PFSK-1 (cell line): ENCODE measurements around the gene UNCX.

Source experiments
- FOXP2 ChIP-seq: optimal IDR thresholded peaks from 2 replicates; pipeline ENCODE3; 2011; ENCODE audit warnings: borderline replicate concordance, control low read depth, inconsistent platforms; ENCODE audit not compliant: insufficient read depth; ENCODE audit errors: extremely low read length, extremely low read depth
- POLR2AphosphoS5 ChIP-seq: IDR thresholded peaks from 2 replicates; pipeline ENCODE4 v1.6.1; 2012; ENCODE audit warnings: low read depth, mild to moderate bottlenecking, control low read depth, low read length, moderate library complexity
- REST ChIP-seq, 2 experiments: IDR thresholded peaks; 2 replicates each; pipeline versions ENCODE4 v1.6.1 to v1.8.0; 2011 to 2012; ENCODE audit warnings: low read depth in 2 of 2, low read length in 2 of 2, control low read depth in 1 of 2, inconsistent platforms in 1 of 2, mild to moderate bottlenecking in 1 of 2, moderate library complexity in 1 of 2; ENCODE audit not compliant: insufficient read depth in 1 of 2
- SIN3A ChIP-seq: IDR thresholded peaks from 2 replicates; pipeline ENCODE4 v1.6.1; 2012; ENCODE audit warnings: mild to moderate bottlenecking, low read length, moderate library complexity, borderline replicate concordance; ENCODE audit not compliant: insufficient read depth
- TAF1 ChIP-seq: IDR thresholded peaks from 2 replicates; pipeline ENCODE4 v1.6.1; 2012; ENCODE audit warnings: low read length, control low read depth, borderline replicate concordance; ENCODE audit not compliant: insufficient read depth

Gene UNCX

DNA sequence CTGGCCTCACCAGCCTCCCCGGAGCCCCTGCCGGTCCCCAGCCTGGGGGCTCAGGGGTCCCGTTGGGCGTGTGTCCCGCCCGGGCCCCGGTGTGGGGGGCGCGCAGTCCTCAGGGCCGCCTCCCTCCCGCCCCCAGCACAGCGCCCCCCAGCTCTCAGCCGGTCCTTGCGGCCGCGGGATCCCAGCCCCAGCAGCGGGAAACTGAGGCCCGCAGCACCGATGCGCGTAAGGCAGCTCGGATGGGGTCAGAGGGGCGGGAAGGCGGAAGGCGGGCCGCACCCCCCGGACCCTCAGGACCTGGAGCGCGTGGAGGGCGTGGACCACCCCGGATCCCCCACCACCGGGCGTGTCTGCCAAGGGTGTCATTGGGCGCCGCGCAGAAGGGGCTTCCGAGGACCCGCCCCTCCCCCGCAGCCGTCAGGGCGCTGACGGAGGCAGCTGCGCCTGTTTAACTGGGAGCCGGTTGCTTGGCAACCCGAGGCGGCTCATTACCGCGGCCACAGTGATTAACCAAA, 14.9 kb downstream of the UNCX start:
- TF ChIP-seq POLR2AphosphoS5 = no peak
- no peak for TF ChIP-seq TAF1
- no peak for TF ChIP-seq REST (IDR thresholded peaks at IDR 0.05; ENCODE audit: insufficient read depth in 1 of 2, low read depth in 2 of 2, low read length in 2 of 2)
- TF ChIP-seq FOXP2 = no peak
- TF ChIP-seq SIN3A = no peak

GRCh38 chr7:1248143-1248915, 15.7 kb downstream of the UNCX start:
- TF ChIP-seq POLR2AphosphoS5 (no peak), REST (IDR thresholded peaks at IDR 0.05; ENCODE audit: insufficient read depth in 1 of 2, low read depth in 2 of 2, low read length in 2 of 2) (no peak), SIN3A (no peak), FOXP2 (no peak), TAF1 (no peak)

DNA sequence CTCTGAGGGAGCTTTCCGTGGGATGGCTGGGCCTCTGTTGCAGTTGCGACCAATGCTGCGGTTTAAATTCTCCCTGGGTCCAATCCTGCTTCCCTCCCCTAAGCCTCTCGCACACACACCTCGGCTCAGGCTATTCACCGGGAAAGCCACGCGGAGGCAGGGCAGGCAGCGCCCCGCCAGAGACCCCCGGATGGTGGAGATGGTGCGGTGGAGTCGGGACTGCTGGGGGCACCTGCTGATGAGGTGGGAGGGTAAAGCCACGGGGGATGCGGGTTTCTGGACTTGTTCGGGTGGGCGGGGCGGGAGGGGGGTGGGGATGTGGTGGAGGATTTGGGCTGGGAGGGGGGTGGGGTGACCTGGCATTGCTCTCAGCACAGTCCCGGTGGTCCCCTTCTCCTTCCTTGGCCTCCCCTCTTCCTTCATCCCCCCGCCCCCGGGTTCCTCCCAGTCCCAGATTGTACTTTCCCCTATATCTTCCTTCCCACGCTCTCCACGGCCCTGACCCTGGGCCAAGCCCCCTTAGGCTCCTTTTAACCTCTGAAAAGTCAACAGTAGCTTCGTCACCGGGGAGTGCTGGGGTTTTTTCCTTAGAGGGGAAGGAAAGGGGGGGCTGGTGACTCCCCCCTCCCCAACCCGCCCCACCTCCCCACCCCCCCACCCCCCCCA, 16.4 kb downstream of the UNCX start:
- TF ChIP-seq REST (IDR thresholded peaks at IDR 0.05; ENCODE audit: insufficient read depth in 1 of 2, low read depth in 2 of 2, low read length in 2 of 2) = no peak
- no peak for TF ChIP-seq TAF1
- no peak for TF ChIP-seq FOXP2
- TF ChIP-seq SIN3A = no peak
- no peak for TF ChIP-seq POLR2AphosphoS5

DNA sequence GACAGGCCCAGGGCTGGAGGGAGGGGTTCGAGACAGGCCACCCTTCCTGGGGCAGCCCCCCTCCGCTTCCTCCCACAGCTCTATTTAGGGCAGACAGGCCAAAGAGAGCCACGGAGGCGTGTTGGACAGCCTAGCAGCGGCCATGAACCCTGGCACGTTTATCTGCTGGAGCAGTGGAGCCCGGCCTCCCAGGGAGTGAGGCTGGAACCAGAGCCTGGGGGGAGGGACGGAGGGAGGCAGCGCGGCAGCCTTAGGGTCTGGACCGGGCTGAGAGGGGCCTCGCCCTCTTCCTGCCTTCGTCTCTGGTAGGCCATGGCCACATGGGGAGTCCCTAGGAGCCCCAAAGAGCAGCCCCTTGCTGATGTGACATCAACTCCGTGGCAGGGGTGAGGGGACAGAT, 17.1 kb downstream of the UNCX start:
- TF ChIP-seq SIN3A (no peak), POLR2AphosphoS5 (no peak), FOXP2 (no peak), REST (IDR thresholded peaks at IDR 0.05; ENCODE audit: insufficient read depth in 1 of 2, low read depth in 2 of 2, low read length in 2 of 2) (no peak), TAF1 (no peak)
